Ovary (tissue), 9 donors: ENCODE measurements around the gene TBX4. TPM values are rescaled to one million over a fixed set of nuclear protein-coding genes. Genes with fewer than 3 reads are reported as not detected.

ENCODE experiments used
- DNase-seq, 5 donors: peaks; one replicate each; pipeline ENCODE4 v3.0.0-alpha.2; 2019 to 2020
- H3K27ac ChIP-seq, 2 donors: fragments of 200-600 bp; one replicate each; pipeline versions ENCODE4 v1.5.1 to v1.8.0; 2019 to 2022
- H3K27me3 ChIP-seq: fragments of 200-600 bp; one replicate; pipeline ENCODE4 v1.8.0; 2022
- H3K36me3 ChIP-seq: fragments of 200-600 bp; sonication (generic); one replicate; pipeline ENCODE4 v1.5.1; 2019
- H3K4me1 ChIP-seq: one replicate; pipeline ENCODE4 v1.8.1; 2013; ENCODE audit warnings: mild to moderate bottlenecking, moderate library complexity; ENCODE audit not compliant: insufficient read depth
- H3K4me3 ChIP-seq: fragments of 200-600 bp; sonication (generic); one replicate; pipeline ENCODE4 v1.5.1; 2017
- H3K9me3 ChIP-seq, 2 donors: fragments of 200-600 bp in 1 of 2; sonication (generic) in 1 of 2; one replicate each; pipeline versions ENCODE4 v1.5.1 to v1.8.1; 2013 to 2019; ENCODE audit warnings: mild to moderate bottlenecking in 1 of 2, moderate library complexity in 1 of 2
- CTCF ChIP-seq, 3 donors: fragments of 450-650 bp in 2 of 3; fragments of 200-600 bp in 1 of 3; IDR thresholded peaks; one replicate each; pipeline versions ENCODE4 v1.5.1 to v1.8.0; 2016 to 2022; ENCODE audit warnings: antibody characterized with exemption in 3 of 3, mild to moderate bottlenecking in 1 of 3
- EP300 ChIP-seq: sonication (generic); formaldehyde crosslinking; IDR thresholded peaks from one replicate; pipeline ENCODE4 v1.6.1; 2017; ENCODE audit warnings: antibody characterized with exemption
- POLR2A ChIP-seq: fragments of 450-650 bp; IDR thresholded peaks from one replicate; pipeline ENCODE4 v1.6.1; 2017; ENCODE audit warnings: antibody characterized with exemption, mild to moderate bottlenecking, moderate library complexity
- WGBS, 3 donors: extraction: QIAGEN DNeasy Blood & Tissue Kit in 1 of 3; methylation state at CpG; one replicate each; pipeline versions ENCODE4 v1.1.5 to v1.1.7; 2013 to 2017; 5-methylcytosine and 5-hydroxymethylcytosine counted together
- intact Hi-C, 4 donors: fragments of 100-400 bp; cut with DNase I; formaldehyde crosslinking; loops; one replicate each; pipeline versions ENCODE4 v1.11.0 to v1.15.1; 2022 to 2023
- polyA plus RNA-seq, 2 donors: library from polyadenylated mRNA; stranded (reverse); fragments of 200-250 nt in 1 of 2; fragments of 350-450 nt in 1 of 2; fragmentation: Illumina TruSeq in 1 of 2; extraction: RNeasy Lipid Tissue Mini Kit (QIAGEN cat#74804) in 1 of 2; gene quantifications; one replicate each; pipeline ENCODE4 v1.2.3, GENCODE V29; 2013 to 2014
- total RNA-seq, 7 donors: library from RNA; depleted of rRNA in 2 of 7; stranded (reverse); fragments of >200 nt in 2 of 7; fragmentation: NEBNext Ultra II Directional in 3 of 7; extraction: Animal tissue kit (Norgen Biotek cat#: 25700) in 3 of 7; gene quantifications; one replicate each; pipeline versions ENCODE4 v1.1.0 to v1.2.4, GENCODE V29; 2016 to 2023
- donor health status: DM: no; HTN: no; CAD: no; lungs with moderate emphysema.
- donor health status: DM: no; HTN: no; CAD: no.
- donor health status: Bipolar disorder and iron deficiency.
- donor health status: DM: yes; HTN: yes; CAD: no.
- donor health status: DM: no; HTN: no; CAD: no.
- donor health status: DM: yes; HTN: yes; CAD: no.

The TBX4 gene
- total and polyA plus RNA-seq, 9 donors, result 0.18 TPM; not detected in 8

- intact Hi-C loops, result no loop called here
- TF ChIP-seq CTCF (IDR thresholded peaks at IDR 0.05) (no peak), POLR2A (no peak), EP300 (no peak)
- DNase-seq, result no peak
- no peak overlapping the region for H3K27ac ChIP-seq
- H3K9me3 ChIP-seq, result no peaks in the 10 kb centered on the region
- H3K4me1 ChIP-seq, result no peaks in the 10 kb centered on the region
- H3K27me3 ChIP-seq, result no peaks in the 10 kb centered on the region
- WGBS, 3 donors, result 88 to 92% (median 91%) methylated on average over 2 of the region's 2 CpGs
- H3K36me3 ChIP-seq, result no peaks in the 10 kb centered on the region
- no peak overlapping the region for H3K4me3 ChIP-seq
Measured at GRCh38 chr17:61500287-61500686, 48.1 kb downstream of the TBX4 start.

GRCh38 chr17:61502292-61502691, 50.1 kb downstream of the TBX4 start:
- H3K36me3 ChIP-seq, result no peaks in the 10 kb centered on the region
- intact Hi-C loops, result no loop called here
- no peak overlapping the region for H3K4me3 ChIP-seq
- no peaks in the 10 kb centered on the region for H3K9me3 ChIP-seq
- no peaks in the 10 kb centered on the region for H3K27me3 ChIP-seq
- no peaks in the 10 kb centered on the region for H3K4me1 ChIP-seq
- 89 to 91% (median 91%) methylated on average over 5 of the region's 5 CpGs for WGBS, 3 donors
- no peak for DNase-seq
- H3K27ac ChIP-seq, result no peak overlapping the region
- TF ChIP-seq EP300 (no peak), CTCF (IDR thresholded peaks at IDR 0.05) (no peak), POLR2A (no peak)

GRCh38 chr17:61503961-61504360, 51.7 kb downstream of the TBX4 start:
- Histone ChIP-seq H3K4me1 (no peaks in the 10 kb centered on the region), H3K27ac (no peak overlapping the region), H3K27me3 (no peaks in the 10 kb centered on the region), H3K4me3 (no peak overlapping the region), H3K9me3 (no peaks in the 10 kb centered on the region), H3K36me3 (no peaks in the 10 kb centered on the region)
- intact Hi-C loops, result no loop called here
- TF ChIP-seq POLR2A, result no peak
- no peak for TF ChIP-seq EP300
- no peak for TF ChIP-seq CTCF (IDR thresholded peaks at IDR 0.05)
- no peak for DNase-seq
- 42 to 72% (median 45%) methylated on average over 3 of the region's 3 CpGs for WGBS, 3 donors

- Histone ChIP-seq H3K4me1 (no peaks in the 10 kb centered on the region), H3K27ac (no peak overlapping the region), H3K4me3 (no peak overlapping the region), H3K27me3 (no peaks in the 10 kb centered on the region), H3K9me3 (no peaks in the 10 kb centered on the region), H3K36me3 (no peaks in the 10 kb centered on the region)
- DNase-seq, result no peak
- TF ChIP-seq POLR2A, result no peak
- TF ChIP-seq CTCF (IDR thresholded peaks at IDR 0.05), result no peak
- no peak for TF ChIP-seq EP300
- intact Hi-C loops, result no loop called here
- 11 to 19% (median 12%) methylated on average over 2 of the region's 2 CpGs for WGBS, 3 donors
Measured at GRCh38 chr17:61504697-61505096, 52.5 kb downstream of the TBX4 start.
